Panc1 (cell line): ENCODE data around the gene CLCN2. TPM values are rescaled to one million over a fixed set of nuclear protein-coding genes. Genes with fewer than 3 reads are reported as not detected.

ENCODE experiments used
- ATAC-seq: fragments of 200-7000 bp; cut with Tn5 transposase; 2 replicates; pipeline ENCODE4 v1.9.1; 2020; ENCODE audit warnings: mild to moderate bottlenecking, moderate library complexity
- BruUV-seq: library from RNA; stranded (reverse); fragments of 400-500 nt; replicated peaks from 2 replicates; lab custom pipeline; 2021; lab: Mats Ljungman, UMichigan
- CTCF ChIA-PET: fragments of 300-600 bp; sonication (Branson Sonifier 250); formaldehyde crosslinking; loops from one replicate; lab custom pipeline; 2022; ENCODE audit warnings: antibody characterized with exemption; lab: Charles Lee
- POLR2A ChIA-PET: fragments of 300-600 bp; sonication (Branson Sonifier 250); formaldehyde crosslinking; loops from one replicate; lab custom pipeline; 2022; ENCODE audit warnings: antibody characterized with exemption; lab: Charles Lee
- DNase-seq: peaks from one replicate; pipeline ENCODE4 v3.0.0-alpha.2; 2010; ENCODE audit warnings: low read depth, low spot score
- H3K27ac ChIP-seq: 2 replicates; pipeline ENCODE4 v1.5.1; 2011; ENCODE audit warnings: mild to moderate bottlenecking, low read length, inconsistent platforms
- H3K27me3 ChIP-seq: fragments of 200-500 bp; sonication (Bioruptor generic); 2 replicates; pipeline ENCODE4 v1.6.0; 2014; ENCODE audit warnings: low read length, inconsistent platforms; ENCODE audit not compliant: control insufficient read depth, insufficient read depth
- H3K36me3 ChIP-seq: fragments of 200-500 bp; sonication (Bioruptor generic); 2 replicates; pipeline ENCODE4 v1.5.1; 2014; ENCODE audit warnings: inconsistent platforms, mild to moderate bottlenecking, low read length, moderate library complexity; ENCODE audit not compliant: control insufficient read depth, insufficient read depth
- H3K4me1 ChIP-seq: 2 replicates; pipeline ENCODE4 v1.5.1; 2011; ENCODE audit warnings: inconsistent platforms, mild to moderate bottlenecking, low read length, moderate library complexity; ENCODE audit not compliant: control insufficient read depth, insufficient read depth
- H3K4me3 ChIP-seq, 2 experiments: 2 replicates each; pipeline ENCODE4 v1.5.1; 2011 to 2012; ENCODE audit warnings: low read depth in 2 of 2, low read length in 2 of 2, mild to moderate bottlenecking in 2 of 2, inconsistent platforms in 1 of 2, moderate library complexity in 1 of 2
- H3K9me3 ChIP-seq: fragments of 200-500 bp; sonication (Bioruptor generic); 2 replicates; pipeline ENCODE4 v1.5.1; 2014; ENCODE audit warnings: low read depth, mild to moderate bottlenecking, inconsistent platforms, low read length, moderate library complexity; ENCODE audit not compliant: control insufficient read depth, insufficient read depth
- CTCF ChIP-seq: fragments of 450-650 bp; IDR thresholded peaks from 2 replicates; pipeline ENCODE4 v1.5.1; 2017; ENCODE audit warnings: mild to moderate bottlenecking
- POLR2AphosphoS5 ChIP-seq: IDR thresholded peaks from 2 replicates; pipeline ENCODE4 v1.6.1; 2012; ENCODE audit warnings: mild to moderate bottlenecking, low read depth, low read length, moderate library complexity
- SIN3A ChIP-seq: IDR thresholded peaks from 2 replicates; pipeline ENCODE4 v1.6.1; 2012; ENCODE audit warnings: low read depth, mild to moderate bottlenecking, low read length, moderate library complexity, borderline replicate concordance; ENCODE audit not compliant: insufficient read depth
- TCF7L2 ChIP-seq: IDR thresholded peaks from 2 replicates; pipeline ENCODE4 v1.6.1; 2011; ENCODE audit warnings: mild to moderate bottlenecking, low read depth, low read length, inconsistent platforms
- in situ Hi-C: cut with HindIII; loops from 2 replicates; pipeline ENCODE4 v1.10.0; 2016; ENCODE audit warnings: low sequenced_read_pairs, low pct_unique_long_range_greater_than_20kb
- intact Hi-C: fragments of 100-400 bp; cut with micrococcal nuclease; formaldehyde crosslinking; loops from one replicate; pipeline ENCODE4 v1.10.0; 2022; ENCODE audit not compliant: unreplicated experiment
- total RNA-seq: library from RNA; stranded (reverse); gene quantifications from one replicate; pipeline ENCODE4 v1.2.1, GENCODE V29; 2021; ENCODE audit not compliant: unreplicated experiment
- TF ChIP-seq, protein P1 (sequence below), 2 experiments: IDR thresholded peaks; 2 replicates each; pipeline ENCODE4 v1.6.1; 2011 to 2012; ENCODE audit warnings: low read depth in 2 of 2, control low read depth in 1 of 2, low read length in 1 of 2, mild to moderate bottlenecking in 1 of 2, moderate library complexity in 1 of 2; ENCODE audit not compliant: insufficient read depth in 1 of 2

CLCN2 gene
- total RNA-seq, 1 experiment from 2014 or later = 22.5 TPM

DNA sequence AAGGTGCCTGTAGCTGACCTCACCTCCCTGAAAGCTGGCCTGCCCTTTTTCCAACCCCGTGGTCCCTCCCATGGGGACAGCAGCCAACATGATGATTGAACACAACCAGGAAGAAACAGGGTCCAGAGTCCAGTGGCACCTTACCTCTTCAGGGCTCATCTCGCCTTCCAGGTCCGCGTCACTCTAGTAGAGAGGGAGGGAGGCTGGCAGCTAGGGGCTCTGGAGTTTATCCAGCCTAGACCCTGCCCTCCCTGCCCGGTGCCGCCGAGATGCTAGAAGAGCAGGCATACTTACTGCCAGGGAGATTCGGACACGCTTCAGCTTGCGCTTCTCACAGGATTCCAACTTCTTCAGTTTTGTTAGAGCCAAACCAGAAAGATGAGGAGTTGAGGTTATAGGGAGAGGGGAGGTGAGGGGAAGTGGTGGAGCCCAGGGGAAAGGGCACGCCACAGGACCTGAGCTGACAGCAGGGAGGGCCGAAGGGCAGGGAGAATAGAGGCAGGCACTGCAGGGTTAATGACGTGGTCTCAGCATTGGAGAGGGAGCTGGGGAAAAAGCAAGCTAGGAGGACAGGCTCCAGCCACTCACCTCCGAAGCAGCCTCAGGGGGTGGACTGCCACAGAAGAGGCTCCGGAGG is 9.1 kb downstream of the CLCN2 start:
- Histone ChIP-seq H3K9me3 (no peaks in the 10 kb centered on the region), H3K4me1 (no peaks in the 10 kb centered on the region), H3K36me3 (no peaks in the 10 kb centered on the region; the same call in 1 of the 2 replicates), H3K4me3 (no peak overlapping the region), H3K27ac (no peak overlapping the region), H3K27me3 (no peaks in the 10 kb centered on the region)
- in situ Hi-C loops = no loop called here
- ChIA-PET CTCF (interaction anchor here (1.4 kb wide), 1 partner anchor 10 kb away, joined by 3 read pairs; the partner anchor contains the start of genes CLCN2 and POLR2H), POLR2A (no interaction called here)
- BruUV-seq = no TSS peak
- ATAC-seq (no peak), DNase-seq (no peak)
- TF ChIP-seq, protein P1, sequence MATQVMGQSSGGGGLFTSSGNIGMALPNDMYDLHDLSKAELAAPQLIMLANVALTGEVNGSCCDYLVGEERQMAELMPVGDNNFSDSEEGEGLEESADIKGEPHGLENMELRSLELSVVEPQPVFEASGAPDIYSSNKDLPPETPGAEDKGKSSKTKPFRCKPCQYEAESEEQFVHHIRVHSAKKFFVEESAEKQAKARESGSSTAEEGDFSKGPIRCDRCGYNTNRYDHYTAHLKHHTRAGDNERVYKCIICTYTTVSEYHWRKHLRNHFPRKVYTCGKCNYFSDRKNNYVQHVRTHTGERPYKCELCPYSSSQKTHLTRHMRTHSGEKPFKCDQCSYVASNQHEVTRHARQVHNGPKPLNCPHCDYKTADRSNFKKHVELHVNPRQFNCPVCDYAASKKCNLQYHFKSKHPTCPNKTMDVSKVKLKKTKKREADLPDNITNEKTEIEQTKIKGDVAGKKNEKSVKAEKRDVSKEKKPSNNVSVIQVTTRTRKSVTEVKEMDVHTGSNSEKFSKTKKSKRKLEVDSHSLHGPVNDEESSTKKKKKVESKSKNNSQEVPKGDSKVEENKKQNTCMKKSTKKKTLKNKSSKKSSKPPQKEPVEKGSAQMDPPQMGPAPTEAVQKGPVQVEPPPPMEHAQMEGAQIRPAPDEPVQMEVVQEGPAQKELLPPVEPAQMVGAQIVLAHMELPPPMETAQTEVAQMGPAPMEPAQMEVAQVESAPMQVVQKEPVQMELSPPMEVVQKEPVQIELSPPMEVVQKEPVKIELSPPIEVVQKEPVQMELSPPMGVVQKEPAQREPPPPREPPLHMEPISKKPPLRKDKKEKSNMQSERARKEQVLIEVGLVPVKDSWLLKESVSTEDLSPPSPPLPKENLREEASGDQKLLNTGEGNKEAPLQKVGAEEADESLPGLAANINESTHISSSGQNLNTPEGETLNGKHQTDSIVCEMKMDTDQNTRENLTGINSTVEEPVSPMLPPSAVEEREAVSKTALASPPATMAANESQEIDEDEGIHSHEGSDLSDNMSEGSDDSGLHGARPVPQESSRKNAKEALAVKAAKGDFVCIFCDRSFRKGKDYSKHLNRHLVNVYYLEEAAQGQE (IDR thresholded peaks at IDR 0.05; ENCODE audit: insufficient read depth in 1 of 2, low read depth in 2 of 2, low read length in 1 of 2) = no peak
- TF ChIP-seq SIN3A (no peak), POLR2AphosphoS5 (no peak), CTCF (no peak), TCF7L2 (no peak)
- intact Hi-C loops = no loop called here

DNA sequence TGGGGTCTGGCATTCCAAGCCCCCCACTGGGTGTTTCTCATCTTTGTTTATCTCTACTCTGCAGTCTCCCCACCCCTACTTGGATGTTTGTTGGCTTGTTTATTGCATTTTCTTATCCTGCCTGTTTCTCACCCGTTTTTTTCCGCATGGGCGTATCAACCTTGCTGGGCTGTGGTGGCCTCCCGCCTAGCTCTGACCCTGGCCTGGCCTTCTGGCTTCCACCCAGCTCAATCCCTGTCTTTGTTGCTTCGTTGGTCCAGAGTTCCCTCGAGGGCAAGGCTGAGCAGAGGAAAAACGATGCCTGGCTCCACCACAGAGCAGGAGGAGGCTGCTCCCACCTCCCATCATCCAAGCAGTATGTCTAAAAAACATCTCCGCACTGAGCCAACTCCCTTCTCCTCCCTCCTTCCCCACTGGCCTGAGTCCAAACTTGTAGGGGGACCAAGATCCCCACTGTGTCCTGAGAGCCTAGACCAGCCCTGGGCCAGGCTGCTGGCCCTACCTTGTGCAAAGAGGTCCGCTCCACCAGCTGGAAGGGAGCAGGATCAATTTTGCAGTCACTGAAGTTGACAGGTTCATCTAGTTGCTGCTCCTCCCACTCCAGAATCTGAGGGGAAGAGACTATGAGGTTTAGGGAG is 9.8 kb downstream of the CLCN2 start:
- TF ChIP-seq CTCF = no peak
- no peak for TF ChIP-seq POLR2AphosphoS5
- BruUV-seq = no TSS peak
- Histone ChIP-seq H3K27me3 (no peaks in the 10 kb centered on the region), H3K4me1 (no peaks in the 10 kb centered on the region), H3K36me3 (no peaks in the 10 kb centered on the region; the same call in 1 of the 2 replicates), H3K4me3 (no peak overlapping the region), H3K9me3 (no peaks in the 10 kb centered on the region), H3K27ac (no peak overlapping the region)
- ChIA-PET CTCF (interaction anchor here (1.4 kb wide), 1 partner anchor 10 kb away, joined by 3 read pairs; the partner anchor contains the start of genes CLCN2 and POLR2H), POLR2A (no interaction called here)
- in situ Hi-C loops (no loop called here), intact Hi-C loops (no loop called here)
- ATAC-seq (no peak), DNase-seq (no peak)
